Mononuclear cell (primary cell): ENCODE measurements around the gene YBX1. TPM values are rescaled to one million over a fixed set of nuclear protein-coding genes. Genes with fewer than 3 reads are reported as not detected.
"Not testable (repeated sequence)": the region's sequence is repeated elsewhere in the genome, so short reads cannot be mapped to it uniquely, and the experiment has no call there.

Source experiments
- H3K27me3 ChIP-seq: 2 replicates; pipeline ENCODE4 v1.6.0; 2011; ENCODE audit warnings: low read length, control low read depth; ENCODE audit not compliant: insufficient read depth
- H3K4me1 ChIP-seq: 2 replicates; pipeline ENCODE4 v1.5.1; 2011; ENCODE audit warnings: mild to moderate bottlenecking, low read length, control low read depth; ENCODE audit not compliant: insufficient read depth
- H3K4me3 ChIP-seq: 2 replicates; pipeline ENCODE4 v1.5.1; 2011; ENCODE audit warnings: mild to moderate bottlenecking, low read length, moderate library complexity
- H3K9me3 ChIP-seq: 2 replicates; pipeline ENCODE4 v1.5.1; 2011; ENCODE audit warnings: low read depth, mild to moderate bottlenecking, control low read depth, low read length
- total RNA-seq: library from RNA; depleted of rRNA; stranded (reverse); fragments of >200 nt; gene quantifications from one replicate; pipeline ENCODE4 v1.2.3, GENCODE V29; 2012

Gene YBX1
- total RNA-seq, 1 donor, result 446 TPM

DNA sequence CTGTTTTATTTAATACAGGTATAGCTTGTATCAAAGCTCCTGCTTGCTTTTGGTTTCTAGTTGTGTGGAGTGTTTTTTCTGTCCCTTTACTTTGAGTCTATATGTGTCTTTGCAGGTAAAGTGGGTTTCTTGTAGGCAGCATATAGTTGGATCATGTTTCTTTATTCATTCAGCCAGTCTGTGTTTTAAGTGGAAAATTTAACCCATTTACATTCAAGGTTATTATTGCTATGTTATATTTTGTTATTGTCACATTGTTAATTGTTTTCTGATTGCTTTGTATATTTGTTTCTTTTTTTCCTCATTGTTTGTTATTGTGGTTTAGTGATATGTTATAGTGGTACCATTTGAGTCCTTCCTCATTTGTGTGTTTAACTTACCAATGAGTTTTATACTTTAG lies 31.1 kb downstream of the YBX1 start:
- Histone ChIP-seq H3K27me3 (no peaks in the 10 kb centered on the region), H3K4me1 (no peaks in the 10 kb centered on the region), H3K4me3 (no peak overlapping the region), H3K9me3 (peaks cover 19% of the 10 kb centered on the region)

GRCh38 chr1:42714441-42714840 lies 32.2 kb downstream of the YBX1 start:
- peaks cover 19% of the 10 kb centered on the region for H3K9me3 ChIP-seq
- H3K27me3 ChIP-seq, H3K4me3 ChIP-seq, H3K4me1 ChIP-seq: not testable (repeated sequence)

DNA sequence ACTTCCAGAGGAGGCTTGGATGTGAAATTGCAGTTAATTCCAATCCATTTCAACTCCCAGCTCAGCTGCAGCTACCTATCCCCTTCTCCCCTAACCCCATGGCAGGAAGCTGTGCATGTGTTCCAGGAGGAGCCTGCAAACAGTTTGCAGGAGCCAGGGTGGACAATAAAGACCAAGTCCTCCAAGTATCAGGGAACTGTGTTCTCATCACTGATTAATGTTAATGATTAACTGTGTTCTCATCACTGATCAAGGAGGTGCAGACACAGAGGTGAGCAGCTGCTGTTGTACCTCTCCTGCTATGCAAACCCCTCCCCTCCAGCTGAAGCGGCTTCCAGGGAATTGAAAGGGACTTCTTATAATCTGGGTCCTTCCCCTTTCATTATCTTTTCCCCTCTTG lies 38.6 kb downstream of the YBX1 start:
- H3K9me3 ChIP-seq, result no peaks in the 10 kb centered on the region
- H3K27me3 ChIP-seq, result no peaks in the 10 kb centered on the region
- H3K4me1 ChIP-seq, result no peaks in the 10 kb centered on the region
- H3K4me3 ChIP-seq, result no peak overlapping the region

DNA sequence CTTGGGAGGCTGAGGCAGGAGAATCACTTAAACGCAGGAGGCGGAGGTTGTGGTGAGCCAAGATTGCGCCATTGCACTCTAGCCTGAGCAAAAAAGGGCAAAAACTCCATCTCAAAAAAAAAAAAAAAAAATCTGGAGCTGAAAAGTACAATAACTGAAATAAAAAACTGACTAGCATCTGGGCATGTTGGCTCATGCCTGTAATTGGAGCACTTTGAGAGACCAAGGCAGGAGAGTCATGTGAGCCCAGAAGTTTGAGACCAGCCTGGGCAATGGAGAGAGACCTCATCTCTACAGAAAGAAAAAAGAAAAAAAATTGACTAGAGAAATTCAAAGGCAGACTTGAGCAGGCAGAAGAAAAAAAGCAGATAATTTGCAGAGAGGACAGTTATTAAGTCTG lies 39.7 kb downstream of the YBX1 start:
- Histone ChIP-seq H3K4me1 (no peaks in the 10 kb centered on the region), H3K27me3 (no peaks in the 10 kb centered on the region), H3K9me3 (no peaks in the 10 kb centered on the region), H3K4me3 (no peak overlapping the region)

DNA sequence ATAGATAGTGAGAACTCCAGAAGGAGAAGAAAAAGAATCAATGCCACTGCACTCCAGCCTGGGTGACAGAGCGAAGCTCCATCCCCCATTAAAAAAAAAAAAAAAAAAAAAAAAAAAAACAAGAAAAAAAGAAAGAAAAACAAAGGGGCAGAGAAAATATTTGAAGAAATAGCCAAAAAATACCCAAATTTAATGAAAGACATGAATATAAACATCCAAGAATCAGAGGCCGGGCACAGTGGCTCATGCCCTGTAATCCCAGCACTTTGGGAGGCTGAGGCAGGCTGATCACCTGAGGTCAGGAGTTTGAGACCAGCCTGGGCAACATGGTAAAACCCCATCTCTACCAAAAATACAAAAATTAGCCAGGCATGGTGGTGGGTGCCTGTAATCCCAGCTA lies 40.2 kb downstream of the YBX1 start:
- H3K9me3 ChIP-seq, H3K27me3 ChIP-seq, H3K4me1 ChIP-seq, H3K4me3 ChIP-seq: not testable (repeated sequence)

DNA sequence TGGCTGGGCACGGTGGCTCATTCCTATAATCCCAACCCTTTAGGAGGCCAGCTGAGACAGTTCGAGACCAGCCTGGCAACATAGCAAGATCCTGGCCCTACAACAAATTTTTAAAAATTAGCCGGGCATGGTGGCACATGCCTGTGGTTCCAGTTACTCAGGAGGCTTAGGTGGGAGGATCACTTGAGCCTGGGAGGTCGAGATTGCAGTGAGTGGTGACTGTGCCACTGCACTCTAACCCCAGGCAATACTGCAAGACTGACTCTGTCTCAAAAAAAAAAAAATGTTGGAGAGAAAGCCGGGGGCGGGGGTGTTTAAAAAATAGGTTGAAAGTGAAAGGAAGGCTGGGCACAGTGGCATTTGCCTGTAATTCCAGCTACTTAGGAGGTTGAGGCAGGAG lies 41.3 kb downstream of the YBX1 start:
- no peaks in the 10 kb centered on the region for H3K27me3 ChIP-seq
- H3K4me1 ChIP-seq, result no peaks in the 10 kb centered on the region
- H3K4me3 ChIP-seq, result no peak overlapping the region
- H3K9me3 ChIP-seq, result no peaks in the 10 kb centered on the region

- not testable (repeated sequence) for H3K4me1 ChIP-seq, H3K4me3 ChIP-seq, H3K9me3 ChIP-seq, H3K27me3 ChIP-seq
Measured at GRCh38 chr1:42725820-42726219, 43.6 kb downstream of the YBX1 start.

- Histone ChIP-seq H3K9me3 (no peaks in the 10 kb centered on the region), H3K4me1 (no peaks in the 10 kb centered on the region), H3K27me3 (no peaks in the 10 kb centered on the region), H3K4me3 (no peak overlapping the region)
Measured at GRCh38 chr1:42730002-42730401, 47.8 kb downstream of the YBX1 start.

DNA sequence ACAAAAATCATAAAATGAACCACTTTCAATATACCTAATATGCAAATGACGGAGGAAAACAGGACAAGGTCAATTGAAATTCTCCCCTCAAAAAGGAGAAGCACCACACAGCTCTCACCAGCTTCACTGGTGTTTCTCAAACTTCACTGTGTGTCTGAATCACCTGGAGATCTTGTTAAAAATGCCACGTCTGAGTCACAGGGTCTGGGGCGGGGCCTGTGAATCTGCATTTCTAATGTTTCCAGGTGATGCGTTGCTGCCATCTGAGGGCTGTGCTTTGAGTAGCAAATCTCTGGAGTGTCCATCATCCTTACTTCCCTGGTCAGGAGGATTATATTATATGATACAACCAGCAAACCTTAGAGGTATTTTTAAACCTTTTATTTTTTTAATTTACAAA lies 48.8 kb downstream of the YBX1 start:
- Histone ChIP-seq H3K4me3 (no peak overlapping the region), H3K27me3 (no peaks in the 10 kb centered on the region), H3K4me1 (no peaks in the 10 kb centered on the region), H3K9me3 (no peaks in the 10 kb centered on the region)

DNA sequence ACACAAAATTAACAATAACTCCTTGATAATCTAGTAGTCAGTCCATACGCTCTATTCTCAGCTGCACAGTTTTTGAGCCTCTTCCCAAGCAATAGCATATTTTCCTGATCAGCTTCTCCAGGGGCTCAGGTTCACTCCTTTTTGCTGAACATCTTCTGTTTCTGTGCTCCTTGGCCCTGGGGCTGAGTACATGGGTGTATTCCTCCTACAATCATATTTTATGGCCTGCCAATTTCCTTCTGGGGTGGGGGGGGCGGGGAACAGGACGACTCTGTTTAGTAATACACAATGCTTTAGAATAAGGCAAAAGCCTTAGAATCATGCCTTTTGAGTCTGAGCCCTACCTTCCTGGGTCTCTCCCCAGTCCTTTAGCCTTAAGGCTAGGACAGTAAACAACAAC lies 49.4 kb downstream of the YBX1 start:
- Histone ChIP-seq H3K9me3 (no peaks in the 10 kb centered on the region), H3K4me1 (peaks cover 5% of the 10 kb centered on the region), H3K27me3 (no peaks in the 10 kb centered on the region), H3K4me3 (no peak overlapping the region)

GRCh38 chr1:42732126-42732680 lies 50.0 kb downstream of the YBX1 start:
- H3K27me3 ChIP-seq, result no peaks in the 10 kb centered on the region
- H3K4me1 ChIP-seq, result peaks cover 12% of the 10 kb centered on the region
- H3K9me3 ChIP-seq, result no peaks in the 10 kb centered on the region
- H3K4me3 ChIP-seq, result no peak overlapping the region

DNA sequence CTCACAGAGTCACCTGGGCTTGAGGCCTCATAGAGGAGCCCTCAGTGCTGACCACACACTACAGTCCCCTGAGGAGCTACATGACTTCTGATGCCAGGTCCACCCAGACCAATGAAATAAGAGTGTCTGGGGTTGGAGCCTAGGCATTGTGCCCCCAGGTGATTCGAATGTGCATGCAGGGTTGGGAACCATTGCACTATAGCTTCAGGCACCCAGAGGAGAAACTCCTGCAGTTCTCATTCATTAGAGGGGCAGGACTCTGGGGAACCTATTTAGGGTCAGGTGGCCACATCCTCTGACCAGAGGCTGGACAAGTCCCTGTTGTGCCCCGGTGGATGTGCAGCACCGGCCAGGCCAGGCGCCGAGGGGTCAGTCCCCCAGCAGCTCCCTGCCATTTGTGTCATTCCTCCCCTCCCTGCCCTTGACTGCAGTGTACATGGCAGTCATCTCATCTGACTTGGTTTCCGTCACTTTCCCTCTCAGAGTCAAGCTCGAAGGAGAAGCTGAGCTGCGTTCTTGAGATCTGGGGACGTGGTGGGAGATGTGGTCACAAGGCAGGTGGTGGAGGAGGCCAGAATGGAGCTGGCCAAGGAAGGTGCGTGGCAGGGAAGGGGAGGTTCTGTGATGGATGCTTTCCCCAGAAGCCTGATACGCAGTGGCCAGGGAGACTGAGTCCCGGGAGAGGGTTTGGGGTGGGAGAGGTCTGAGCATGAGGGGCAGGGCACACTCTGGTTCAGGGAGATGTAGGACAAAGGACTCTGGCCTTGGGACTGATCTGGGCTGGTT lies 51.4 kb downstream of the YBX1 start:
- no peak overlapping the region for H3K4me3 ChIP-seq

DNA sequence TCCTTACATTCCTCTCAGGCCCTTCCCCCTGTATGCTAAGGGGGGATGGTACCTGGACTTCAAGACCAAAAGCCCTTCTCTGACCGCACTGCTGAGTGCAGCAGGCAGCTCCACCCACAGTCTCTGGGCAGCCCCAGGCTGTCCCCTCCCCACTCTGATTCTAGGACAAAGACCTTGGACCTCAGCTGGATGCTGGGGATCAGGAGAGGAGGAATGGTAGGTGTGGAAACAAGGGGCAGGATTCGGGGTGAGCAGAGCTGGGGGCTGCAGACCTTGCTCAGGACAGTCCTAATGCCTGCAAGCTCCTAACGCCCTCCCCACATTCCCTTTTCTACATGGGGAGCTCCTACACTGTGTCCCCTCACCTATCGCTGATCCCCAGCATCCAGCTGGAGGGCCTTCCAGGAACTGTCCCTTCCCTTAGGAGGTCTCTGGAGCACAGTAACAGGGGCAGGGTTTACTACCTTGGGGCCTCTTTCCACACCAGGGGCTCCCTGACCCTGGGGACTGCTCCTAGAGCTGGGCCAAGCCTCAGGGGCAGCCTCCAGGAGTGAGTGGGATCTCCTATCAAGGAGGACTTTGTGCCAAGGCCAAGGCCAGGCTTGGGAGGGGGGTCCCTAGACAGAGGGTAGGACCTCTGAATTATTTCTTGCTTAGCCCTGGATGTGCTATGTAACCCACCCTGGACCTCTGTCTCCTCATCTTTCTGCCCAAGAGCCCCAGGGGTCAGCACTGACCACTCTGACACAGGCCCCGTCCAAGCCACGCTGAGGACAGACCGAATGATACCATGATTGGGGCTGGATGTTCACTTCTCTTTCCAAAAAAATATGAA lies 52.2 kb downstream of the YBX1 start:
- H3K27me3 ChIP-seq, result no peaks in the 10 kb centered on the region
- no peak overlapping the region for H3K4me3 ChIP-seq
- H3K4me1 ChIP-seq, result peaks cover 22% of the 10 kb centered on the region
- H3K9me3 ChIP-seq, result no peaks in the 10 kb centered on the region

More for the DNA sequence above, 51.4 kb downstream of the YBX1 start:
- Histone ChIP-seq H3K9me3 (no peaks in the 10 kb centered on the region), H3K4me1 (peaks cover 22% of the 10 kb centered on the region), H3K27me3 (no peaks in the 10 kb centered on the region)

GRCh38 chr1:42735056-42735455 lies 52.8 kb downstream of the YBX1 start:
- H3K9me3 ChIP-seq, result no peaks in the 10 kb centered on the region

DNA sequence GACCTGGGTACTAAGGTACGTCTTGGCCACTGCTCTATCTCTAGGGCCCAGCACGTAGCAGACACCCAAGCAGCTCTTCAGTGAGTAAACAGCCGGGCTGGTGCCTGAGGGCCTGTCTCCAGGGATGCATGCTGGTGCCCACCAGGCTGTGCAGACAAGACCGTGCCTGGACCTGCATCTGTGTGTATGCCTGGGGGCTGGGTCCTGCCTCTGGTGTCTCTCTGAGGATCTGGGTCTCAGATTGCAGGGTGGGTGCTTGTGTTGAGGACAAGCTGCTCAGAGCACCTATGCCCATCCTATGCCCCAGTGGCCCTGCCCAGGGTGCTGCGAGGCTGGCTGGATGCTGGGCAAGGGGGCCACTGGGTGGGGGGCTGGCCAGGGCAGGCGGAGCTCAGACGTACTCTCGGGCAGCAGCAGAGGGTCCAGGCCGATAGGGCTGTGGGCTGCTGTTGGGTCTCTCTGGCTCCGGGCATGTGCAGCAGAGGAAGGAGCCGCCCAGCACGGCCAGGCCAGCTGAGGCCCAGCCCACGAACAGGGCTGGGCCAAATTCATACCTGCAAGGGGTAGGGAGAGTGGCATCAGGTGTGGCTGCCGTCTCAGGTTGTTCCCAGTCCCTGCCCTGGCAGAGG lies 53.4 kb downstream of the YBX1 start:
- Histone ChIP-seq H3K9me3 (no peaks in the 10 kb centered on the region), H3K4me1 (peaks cover 22% of the 10 kb centered on the region), H3K4me3 (no peak overlapping the region), H3K27me3 (no peaks in the 10 kb centered on the region)

More at GRCh38 chr1:42735056-42735455, 52.8 kb downstream of the YBX1 start:
- Histone ChIP-seq H3K27me3 (no peaks in the 10 kb centered on the region), H3K4me3 (no peak overlapping the region), H3K4me1 (peaks cover 22% of the 10 kb centered on the region)
